H1 (cell line): Measurements from ENCODE around the gene CBLC. TPM values are rescaled to one million over a fixed set of nuclear protein-coding genes. Genes with fewer than 3 reads are reported as not detected.

Experiments
- CHD7 ChIP-seq: fragments of 300-600 bp; sonication (generic); IDR thresholded peaks from 2 replicates; pipeline ENCODE4 v1.7.1; 2012; ENCODE audit warnings: low read length, moderate library complexity, mild to moderate bottlenecking, inconsistent platforms; ENCODE audit not compliant: insufficient replicate concordance
- KDM4A ChIP-seq: IDR thresholded peaks from one replicate; pipeline ENCODE4 v1.7.1; 2012; ENCODE audit warnings: low read depth, mild to moderate bottlenecking, moderate library complexity, low read length, inconsistent platforms; ENCODE audit not compliant: severe bottlenecking
- polyA plus RNA-seq, 7 experiments: library from polyadenylated mRNA; depleted of rRNA in 3 of 7; stranded (reverse) in 5 of 7; unstranded in 2 of 7; fragments of >200 nt in 5 of 7; fragments of 200-250 nt in 2 of 7; gene quantifications; 1 replicate in 5 of 7; 2 replicates in 1 of 7; 4 replicates in 1 of 7; pipeline versions ENCODE4 v1.2.1 to v1.2.3, GENCODE V29; 2011 to 2013; ENCODE audit warnings: missing spikeins in 2 of 7, mixed read lengths in 2 of 7
- total RNA-seq: library from RNA; stranded (reverse); fragmentation: NEBNext Ultra II Directional; extraction: Animal tissue kit (Norgen Biotek cat#: 25700); gene quantifications from 2 replicates; pipeline ENCODE4 v1.2.1, GENCODE V29; 2021

CBLC gene
- total and polyA plus RNA-seq, 2 of the 8 experiments (the other 6 are each of a cell fraction or from before 2014, with no cell fraction given), result 17.4 to 35.7 TPM

- no peak for TF ChIP-seq CHD7
- TF ChIP-seq KDM4A, result no peak
Observed at GRCh38 chr19:44779150-44779549, 1.5 kb downstream of the CBLC start (continued).
